Calu3 (cell line): ENCODE results near the gene MAGI1. TPM values are rescaled to one million over a fixed set of nuclear protein-coding genes. Genes with fewer than 3 reads are reported as not detected.

ENCODE experiments used
- BruUV-seq: library from RNA; stranded (reverse); fragments of 400-500 nt; replicated peaks from 2 replicates; lab custom pipeline; 2021; lab: Mats Ljungman, UMichigan
- CTCF ChIA-PET: fragments of 300-600 bp; sonication (Branson Sonifier 250); formaldehyde crosslinking; loops from one replicate; lab custom pipeline; 2022; ENCODE audit warnings: antibody characterized with exemption; lab: Charles Lee
- DNase-seq: peaks from one replicate; pipeline ENCODE4 v3.0.0; 2022
- H3K27ac Mint-ChIP-seq: one replicate; pipeline ENCODE4 v1.8.0; 2022; ENCODE audit warnings: mixed read lengths; ENCODE audit not compliant: unreplicated experiment
- H3K27me3 Mint-ChIP-seq: one replicate; pipeline ENCODE4 v1.8.0; 2022; ENCODE audit warnings: mixed read lengths; ENCODE audit not compliant: unreplicated experiment
- H3K36me3 Mint-ChIP-seq: one replicate; pipeline ENCODE4 v1.8.0; 2022; ENCODE audit warnings: mild to moderate bottlenecking, moderate library complexity, mixed read lengths; ENCODE audit not compliant: insufficient read depth, unreplicated experiment
- H3K4me1 Mint-ChIP-seq: one replicate; pipeline ENCODE4 v1.8.0; 2022; ENCODE audit warnings: mild to moderate bottlenecking, low read depth, mixed read lengths; ENCODE audit not compliant: unreplicated experiment
- H3K4me3 Mint-ChIP-seq: one replicate; pipeline ENCODE4 v1.8.0; 2022; ENCODE audit warnings: mild to moderate bottlenecking, low read depth, moderate library complexity, mixed read lengths; ENCODE audit not compliant: unreplicated experiment
- H3K9me3 Mint-ChIP-seq: one replicate; pipeline ENCODE4 v1.8.0; 2022; ENCODE audit warnings: low read depth, mixed read lengths; ENCODE audit not compliant: unreplicated experiment
- intact Hi-C: fragments of 100-400 bp; cut with micrococcal nuclease; formaldehyde crosslinking; loops from one replicate; pipeline ENCODE4 v1.10.0; 2022; ENCODE audit not compliant: unreplicated experiment
- total RNA-seq: library from RNA; stranded (reverse); gene quantifications from 2 replicates; pipeline ENCODE4 v1.2.3, GENCODE V29; 2022
- TF ChIP-seq, protein P1 (sequence below): fragments of 200-600 bp; IDR thresholded peaks from one replicate; pipeline ENCODE4 v1.8.0; 2022; ENCODE audit warnings: antibody characterized with exemption; ENCODE audit not compliant: unreplicated experiment

Gene MAGI1
- total RNA-seq, 1 experiment from 2014 or later = 76.4 TPM

- BruUV-seq = no TSS peak
- CTCF ChIA-PET = no interaction called here
- no peak for DNase-seq
- Mint-ChIP-seq H3K27me3 (no peaks in the 10 kb centered on the region), H3K27ac (no peak overlapping the region), H3K4me3 (no peak overlapping the region), H3K36me3 (no peaks in the 10 kb centered on the region), H3K4me1 (peaks cover 33% of the 10 kb centered on the region), H3K9me3 (no peaks in the 10 kb centered on the region)
- intact Hi-C loops = no loop called here
- TF ChIP-seq, protein P1, sequence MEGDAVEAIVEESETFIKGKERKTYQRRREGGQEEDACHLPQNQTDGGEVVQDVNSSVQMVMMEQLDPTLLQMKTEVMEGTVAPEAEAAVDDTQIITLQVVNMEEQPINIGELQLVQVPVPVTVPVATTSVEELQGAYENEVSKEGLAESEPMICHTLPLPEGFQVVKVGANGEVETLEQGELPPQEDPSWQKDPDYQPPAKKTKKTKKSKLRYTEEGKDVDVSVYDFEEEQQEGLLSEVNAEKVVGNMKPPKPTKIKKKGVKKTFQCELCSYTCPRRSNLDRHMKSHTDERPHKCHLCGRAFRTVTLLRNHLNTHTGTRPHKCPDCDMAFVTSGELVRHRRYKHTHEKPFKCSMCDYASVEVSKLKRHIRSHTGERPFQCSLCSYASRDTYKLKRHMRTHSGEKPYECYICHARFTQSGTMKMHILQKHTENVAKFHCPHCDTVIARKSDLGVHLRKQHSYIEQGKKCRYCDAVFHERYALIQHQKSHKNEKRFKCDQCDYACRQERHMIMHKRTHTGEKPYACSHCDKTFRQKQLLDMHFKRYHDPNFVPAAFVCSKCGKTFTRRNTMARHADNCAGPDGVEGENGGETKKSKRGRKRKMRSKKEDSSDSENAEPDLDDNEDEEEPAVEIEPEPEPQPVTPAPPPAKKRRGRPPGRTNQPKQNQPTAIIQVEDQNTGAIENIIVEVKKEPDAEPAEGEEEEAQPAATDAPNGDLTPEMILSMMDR = no peak
Observed at GRCh38 chr3:65584913-65585312, 453.8 kb downstream of the MAGI1 start.

DNA sequence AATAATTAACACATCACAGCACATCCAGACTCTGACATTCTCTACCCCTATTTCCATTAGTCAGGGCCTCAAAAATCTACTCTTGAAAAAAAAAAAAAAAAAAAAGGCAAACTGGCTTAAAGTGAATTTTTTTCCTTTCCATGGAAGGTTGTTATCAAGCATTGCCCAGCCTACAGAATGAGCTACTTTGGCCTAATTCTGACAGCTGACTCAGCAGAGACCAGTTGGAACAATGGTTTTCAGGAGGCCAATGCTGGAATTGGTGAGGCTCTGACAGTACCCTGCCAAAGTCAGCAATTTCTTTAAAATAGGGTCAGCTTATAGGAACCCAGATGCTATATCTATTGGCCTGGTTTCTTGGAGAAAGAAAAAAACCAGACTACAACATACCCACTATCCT is 454.7 kb downstream of the MAGI1 start:
- intact Hi-C loops = no loop called here
- CTCF ChIA-PET = no interaction called here
- BruUV-seq = no TSS peak
- no peak for DNase-seq
- Mint-ChIP-seq H3K4me1 (peaks cover 24% of the 10 kb centered on the region), H3K27me3 (no peaks in the 10 kb centered on the region), H3K4me3 (no peak overlapping the region), H3K27ac (no peak overlapping the region), H3K36me3 (no peaks in the 10 kb centered on the region), H3K9me3 (no peaks in the 10 kb centered on the region)
- TF ChIP-seq, protein P1 = no peak

- no TSS peak for BruUV-seq
- TF ChIP-seq, protein P1 = no peak
- H3K27ac Mint-ChIP-seq = no peak overlapping the region
Observed at GRCh38 chr3:65583188-65583587, 455.5 kb downstream of the MAGI1 start.

GRCh38 chr3:65582012-65582717 is 456.6 kb downstream of the MAGI1 start:
- Mint-ChIP-seq H3K27ac (no peak overlapping the region), H3K27me3 (no peaks in the 10 kb centered on the region), H3K4me1 (peaks cover 38% of the 10 kb centered on the region), H3K9me3 (no peaks in the 10 kb centered on the region), H3K36me3 (no peaks in the 10 kb centered on the region), H3K4me3 (no peak overlapping the region)
- no peak for DNase-seq
- CTCF ChIA-PET = interaction anchor here (0.5 kb wide), 1 partner anchor 654 kb away, joined by 3 read pairs; no protein-coding TSS in a partner anchor
- BruUV-seq = no TSS peak
- intact Hi-C loops = no loop called here
- TF ChIP-seq, protein P1 = no peak

More at GRCh38 chr3:65583188-65583587, 455.5 kb downstream of the MAGI1 start:
- no peaks in the 10 kb centered on the region for H3K36me3 Mint-ChIP-seq
- intact Hi-C loops = no loop called here
- no peaks in the 10 kb centered on the region for H3K9me3 Mint-ChIP-seq
- no peaks in the 10 kb centered on the region for H3K27me3 Mint-ChIP-seq
- CTCF ChIA-PET = no interaction called here
- H3K4me1 Mint-ChIP-seq = peaks cover 30% of the 10 kb centered on the region
- DNase-seq = no peak
- H3K4me3 Mint-ChIP-seq = no peak overlapping the region
